SU-DHL-6 (cell line): ENCODE data around the gene CLTRN.
"Not testable (repeated sequence)": the region's sequence is repeated elsewhere in the genome, so short reads cannot be mapped to it uniquely, and the experiment has no call there.

Experiments
- H2AFZ ChIP-seq: fragments of 200-600 bp; sonication (generic); 2 replicates; pipeline ENCODE4 v1.6.1; 2014; ENCODE audit warnings: low read depth, mild to moderate bottlenecking, moderate library complexity, mixed read lengths, antibody characterized with exemption, low read length; ENCODE audit not compliant: severe bottlenecking
- H3F3A ChIP-seq: fragments of 200-600 bp; shearing (Covaris generic); 2 replicates; pipeline ENCODE4 v1.6.0; 2016; ENCODE audit warnings: antibody characterized with exemption, mild to moderate bottlenecking; ENCODE audit not compliant: insufficient read depth
- H3K27ac ChIP-seq: fragments of 200-600 bp; sonication (generic); 2 replicates; pipeline ENCODE4 v1.5.1; 2016; ENCODE audit warnings: low read depth, mild to moderate bottlenecking, low read length, moderate library complexity, mixed read lengths
- H3K27me3 ChIP-seq: fragments of 200-600 bp; sonication (generic), shearing (Covaris generic); 2 replicates; pipeline ENCODE4 v1.6.0; 2014; ENCODE audit warnings: mild to moderate bottlenecking, low read length
- H3K36me3 ChIP-seq: fragments of 200-600 bp; sonication (generic); 2 replicates; pipeline ENCODE4 v1.6.1; 2014; ENCODE audit warnings: mild to moderate bottlenecking, low read length, mixed read lengths
- H3K4me2 ChIP-seq: fragments of 300-600, 200-600 bp; shearing (Covaris generic), sonication (generic); 2 replicates; pipeline ENCODE4 v1.6.0; 2014; ENCODE audit warnings: low read length, low read depth, mild to moderate bottlenecking; ENCODE audit not compliant: poor library complexity, severe bottlenecking
- H3K4me3 ChIP-seq: fragments of 200-600 bp; sonication (generic); 2 replicates; pipeline ENCODE4 v1.5.1; 2014; ENCODE audit warnings: antibody characterized with exemption, low read length, mild to moderate bottlenecking, mixed read lengths; ENCODE audit not compliant: insufficient read depth, poor library complexity, severe bottlenecking
- H3K79me2 ChIP-seq: fragments of 200-600 bp; sonication (generic); 2 replicates; pipeline ENCODE4 v1.6.1; 2014; ENCODE audit warnings: mild to moderate bottlenecking, low read length, moderate library complexity; ENCODE audit not compliant: insufficient read depth
- H3K9ac ChIP-seq: fragments of 200-600 bp; sonication (generic); 2 replicates; pipeline ENCODE4 v1.7.0; 2014; ENCODE audit warnings: mild to moderate bottlenecking, low read length
- H3K9me2 ChIP-seq: fragments of 200-600 bp; sonication (generic); replicated peaks from 2 replicates; pipeline ENCODE4 v1.6.1; 2014; ENCODE audit warnings: low read length; ENCODE audit not compliant: insufficient read depth
- H3K9me3 ChIP-seq: fragments of 200-600 bp; sonication (generic); 2 replicates; pipeline ENCODE4 v1.6.1; 2014; ENCODE audit warnings: low read length, mixed read lengths; ENCODE audit not compliant: insufficient read depth
- H4K20me1 ChIP-seq: fragments of 200-600 bp; sonication (generic); 2 replicates; pipeline ENCODE4 v1.6.1; 2014; ENCODE audit warnings: low read depth, mild to moderate bottlenecking, antibody characterized with exemption, low read length, moderate library complexity, mixed read lengths
- CTCF ChIP-seq: fragments of 200-600 bp; sonication (generic); IDR thresholded peaks from one replicate; pipeline ENCODE4 v1.5.1; 2017; ENCODE audit warnings: antibody characterized with exemption, mild to moderate bottlenecking, low read length, moderate library complexity; ENCODE audit not compliant: insufficient read depth, poor library complexity, severe bottlenecking
- EZH2phosphoT487 ChIP-seq: fragments of 200-600 bp; sonication (generic), shearing (Covaris generic); conservative IDR thresholded peaks from 2 replicates; pipeline ENCODE4 v1.6.1; 2018; ENCODE audit warnings: mild to moderate bottlenecking, antibody characterized with exemption, low read length, moderate library complexity, mixed read lengths

Gene CLTRN

GRCh38 chrX:15673970-15674369 lies 9.4 kb upstream of the CLTRN start:
- H2AFZ ChIP-seq: peak overlapping the region; percentile 93
- peak overlapping the region; percentile 96 for H3K4me2 ChIP-seq
- H3K27ac ChIP-seq: no peak overlapping the region

GRCh38 chrX:15672881-15673280 lies 8.3 kb upstream of the CLTRN start:
- H3K9ac ChIP-seq: no peak overlapping the region

More at GRCh38 chrX:15673970-15674369, 9.4 kb upstream of the CLTRN start:
- Histone ChIP-seq H3K79me2 (peaks cover 32% of the 10 kb centered on the region), H3F3A (no peaks in the 10 kb centered on the region; the same call in 1 of the 2 replicates), H3K9ac (peak overlapping the region; percentile 87), H3K36me3 (no peaks in the 10 kb centered on the region), H4K20me1 (no peaks in the 10 kb centered on the region), H3K27me3 (no peaks in the 10 kb centered on the region), H3K9me2 (no peaks in the 10 kb centered on the region), H3K9me3 (no peaks in the 10 kb centered on the region), H3K4me3 (peak overlapping the region; percentile 89)
- no peak for TF ChIP-seq EZH2phosphoT487
- TF ChIP-seq CTCF: no peak

GRCh38 chrX:15663439-15663838 lies 1.2 kb downstream of the CLTRN start:
- no peaks in the 10 kb centered on the region for H4K20me1 ChIP-seq
- H3K27ac ChIP-seq: no peak overlapping the region
- no peaks in the 10 kb centered on the region for H3K27me3 ChIP-seq
- H3F3A ChIP-seq: no peaks in the 10 kb centered on the region
- no peak overlapping the region for H3K9ac ChIP-seq
- no peak overlapping the region for H3K4me3 ChIP-seq
- H2AFZ ChIP-seq: no peak overlapping the region
- H3K4me2 ChIP-seq: no peak overlapping the region
- no peak for TF ChIP-seq EZH2phosphoT487
- no peak for TF ChIP-seq CTCF
- H3K79me2 ChIP-seq: no peaks in the 10 kb centered on the region
- H3K36me3 ChIP-seq: no peaks in the 10 kb centered on the region
- H3K9me2 ChIP-seq: no peaks in the 10 kb centered on the region
- H3K9me3 ChIP-seq: no peaks in the 10 kb centered on the region

More at GRCh38 chrX:15672881-15673280, 8.3 kb upstream of the CLTRN start:
- no peak overlapping the region for H3K4me2 ChIP-seq
- H4K20me1 ChIP-seq: no peaks in the 10 kb centered on the region
- H3K79me2 ChIP-seq: peaks cover 22% of the 10 kb centered on the region
- H3K4me3 ChIP-seq: no peak overlapping the region
- no peaks in the 10 kb centered on the region for H3K9me3 ChIP-seq
- no peaks in the 10 kb centered on the region for H3K9me2 ChIP-seq
- H2AFZ ChIP-seq: no peak overlapping the region
- no peak overlapping the region for H3K27ac ChIP-seq
- H3F3A ChIP-seq: no peaks in the 10 kb centered on the region; the same call in 1 of the 2 replicates
- no peak for TF ChIP-seq CTCF
- TF ChIP-seq EZH2phosphoT487: no peak
- H3K27me3 ChIP-seq: no peaks in the 10 kb centered on the region
- H3K36me3 ChIP-seq: no peaks in the 10 kb centered on the region

- H3K27ac ChIP-seq, H3K27me3 ChIP-seq, H3F3A ChIP-seq, H3K79me2 ChIP-seq, H3K4me3 ChIP-seq, H3K9me2 ChIP-seq, H2AFZ ChIP-seq, H4K20me1 ChIP-seq, H3K9ac ChIP-seq, H3K4me2 ChIP-seq, H3K9me3 ChIP-seq, H3K36me3 ChIP-seq: not testable (repeated sequence)
Observed at GRCh38 chrX:15654804-15655203, 9.8 kb downstream of the CLTRN start.
